Spleen (tissue), 11 donors: ENCODE measurements around the gene EFHD2. TPM values are rescaled to one million over a fixed set of nuclear protein-coding genes. Genes with fewer than 3 reads are reported as not detected.

ENCODE experiments used
- DNase-seq: peaks from one replicate; pipeline ENCODE4 v3.0.0-alpha.2; 2020
- H3K27ac ChIP-seq, 8 donors: fragments of 200-600 bp; sonication (generic) in 7 of 8; 1 replicate in 4 of 8; 2 replicates in 4 of 8; pipeline versions ENCODE4 v1.5.0 to v1.8.0; 2016 to 2021; ENCODE audit warnings: inconsistent platforms in 4 of 8, mild to moderate bottlenecking in 4 of 8, moderate library complexity in 1 of 8
- H3K27me3 ChIP-seq, 7 donors: fragments of 200-600 bp; sonication (generic) in 6 of 7; replicated peaks in 1 of 7; 1 replicate in 4 of 7; 2 replicates in 3 of 7; pipeline versions ENCODE4 v1.5.0 to v1.8.0; 2016 to 2021; ENCODE audit warnings: inconsistent platforms in 3 of 7, mild to moderate bottlenecking in 1 of 7
- H3K36me3 ChIP-seq, 6 donors: fragments of 200-600 bp; sonication (generic) in 5 of 6; 1 replicate in 4 of 6; 2 replicates in 2 of 6; pipeline versions ENCODE4 v1.5.0 to v1.8.0; 2016 to 2021; ENCODE audit warnings: inconsistent platforms in 2 of 6
- H3K4me1 ChIP-seq, 6 donors: fragments of 200-600 bp; sonication (generic) in 5 of 6; 1 replicate in 3 of 6; 2 replicates in 3 of 6; pipeline versions ENCODE4 v1.5.0 to v1.8.0; 2016 to 2021; ENCODE audit warnings: inconsistent platforms in 3 of 6
- H3K4me3 ChIP-seq, 8 donors: fragments of 200-600 bp; sonication (generic) in 7 of 8; 1 replicate in 4 of 8; 2 replicates in 4 of 8; pipeline versions ENCODE4 v1.5.0 to v1.8.0; 2016 to 2021; ENCODE audit warnings: inconsistent platforms in 4 of 8, mild to moderate bottlenecking in 4 of 8, moderate library complexity in 2 of 8
- H3K9me3 ChIP-seq, 8 donors: fragments of 200-600 bp; sonication (generic) in 7 of 8; 1 replicate in 4 of 8; 2 replicates in 4 of 8; pipeline versions ENCODE4 v1.5.0 to v1.8.0; 2016 to 2021; ENCODE audit warnings: inconsistent platforms in 4 of 8
- CTCF ChIP-seq, 11 experiments: fragments of 200-600 bp in 7 of 11; fragments of 450-650 bp in 4 of 11; sonication (generic) in 4 of 11; IDR thresholded peaks in 8 of 11; conservative IDR thresholded peaks in 3 of 11; 1 replicate in 7 of 11; 2 replicates in 4 of 11; pipeline versions ENCODE4 v1.4.0 to v1.8.0; 2016 to 2021; ENCODE audit warnings: antibody characterized with exemption in 11 of 11, inconsistent platforms in 4 of 11, mild to moderate bottlenecking in 1 of 11
- POLR2A ChIP-seq, 3 donors: fragments of 450-650 bp; IDR thresholded peaks; one replicate each; pipeline ENCODE4 v1.5.1; 2017; ENCODE audit warnings: antibody characterized with exemption in 3 of 3, mild to moderate bottlenecking in 1 of 3
- POLR2AphosphoS5 ChIP-seq, 3 donors: sonication (generic); formaldehyde crosslinking; IDR thresholded peaks; one replicate each; pipeline ENCODE4 v1.5.1; 2017; ENCODE audit warnings: antibody characterized with exemption in 3 of 3
- WGBS, 5 donors: extraction: QIAGEN DNeasy Blood & Tissue Kit in 3 of 5; methylation state at CpG; one replicate each; pipeline versions ENCODE4 v1.1.5 to v1.1.7; 2013 to 2018; 5-methylcytosine and 5-hydroxymethylcytosine counted together
- intact Hi-C: fragments of 100-400 bp; cut with DNase I; formaldehyde crosslinking; loops from one replicate; pipeline ENCODE4 v1.15.0; 2023; ENCODE audit warnings: low total_unique reads
- polyA plus RNA-seq, 3 donors: library from polyadenylated mRNA; stranded (reverse); fragments of 200-250 nt; gene quantifications; one replicate each; pipeline ENCODE4 v1.2.1, GENCODE V29; 2013
- total RNA-seq, 7 donors: library from RNA; depleted of rRNA in 3 of 7; stranded (reverse); fragments of >200 nt in 3 of 7; fragmentation: NEBNext Ultra II Directional in 4 of 7; extraction: Animal tissue kit (Norgen Biotek cat#: 25700) in 4 of 7; gene quantifications; one replicate each; pipeline versions ENCODE4 v1.1.0 to v1.2.1, GENCODE V29; 2016 to 2021
- donor health status: healthy with polysubstance abuse.
- donor health status: DM: no; HTN: no; CAD: no; lungs with moderate emphysema.
- donor health status: DM: no; HTN: no; CAD: no.
- donor health status: Bipolar disorder and iron deficiency.
- donor health status: healthy.
- donor health status: DM: no; HTN: no; CAD: no.
- donor health status: DM: yes; HTN: yes; CAD: no.

Gene EFHD2
- total and polyA plus RNA-seq, 10 donors, result 81.8 to 226 (median 155) TPM

- intact Hi-C loops, result no loop called here
These were observed 6.8 kb upstream of the EFHD2 start for GRCh38 chr1:15402809-15403450.

GRCh38 chr1:15403962-15404580 is 5.6 kb upstream of the EFHD2 start:
- H3K36me3 ChIP-seq, result no peaks in the 10 kb centered on the region
- no peak for DNase-seq
- no peak overlapping the region for H3K4me3 ChIP-seq
- peaks cover 1 to 24% (median 5%) of the 10 kb centered on the region in 6 donors for H3K4me1 ChIP-seq
- H3K27me3 ChIP-seq, result no peaks in the 10 kb centered on the region
- peaks cover 0 to 12% (median 9%) of the 10 kb centered on the region in 8 donors for H3K9me3 ChIP-seq
- 91 to 97% (median 94%) methylated on average over 9 of the region's 9 CpGs for WGBS, 5 donors
- intact Hi-C loops, result no loop called here
- TF ChIP-seq POLR2AphosphoS5 (IDR thresholded peaks at IDR 0.05) (no peak), POLR2A (IDR thresholded peaks at IDR 0.05) (no peak), CTCF (IDR thresholded peaks at IDR 0.05 in 8 of 11, conservative IDR thresholded peaks at IDR 0.05 in 3 of 11) (no peak)
- no peak overlapping the region for H3K27ac ChIP-seq

More at GRCh38 chr1:15402809-15403450, 6.8 kb upstream of the EFHD2 start:
- peaks cover 0 to 14% (median 9%) of the 10 kb centered on the region in 8 donors for H3K9me3 ChIP-seq
- no peak overlapping the region for H3K27ac ChIP-seq
- WGBS, 5 donors, result 91 to 97% (median 94%) methylated on average over 5 of the region's 5 CpGs
- TF ChIP-seq CTCF (IDR thresholded peaks at IDR 0.05 in 8 of 11, conservative IDR thresholded peaks at IDR 0.05 in 3 of 11), result no peak
- no peak for TF ChIP-seq POLR2AphosphoS5 (IDR thresholded peaks at IDR 0.05)
- TF ChIP-seq POLR2A (IDR thresholded peaks at IDR 0.05), result no peak
- H3K4me3 ChIP-seq, result no peak overlapping the region
- no peaks in the 10 kb centered on the region for H3K27me3 ChIP-seq
- H3K36me3 ChIP-seq, result no peaks in the 10 kb centered on the region
- H3K4me1 ChIP-seq, result peaks cover 0 to 17% (median 0%) of the 10 kb centered on the region in 6 donors
- no peak for DNase-seq

GRCh38 chr1:15405106-15405850 is 4.4 kb upstream of the EFHD2 start:
- no peak overlapping the region for H3K4me3 ChIP-seq
- intact Hi-C loops, result no loop called here
- H3K27ac ChIP-seq, result peak overlapping the region in 3 of 8 donors; percentile 16 to 57 (median 46)
- TF ChIP-seq CTCF (IDR thresholded peaks at IDR 0.05 in 8 of 11, conservative IDR thresholded peaks at IDR 0.05 in 3 of 11) (no peak), POLR2A (IDR thresholded peaks at IDR 0.05) (no peak), POLR2AphosphoS5 (IDR thresholded peaks at IDR 0.05) (no peak)
- H3K9me3 ChIP-seq, result no peaks in the 10 kb centered on the region
- no peaks in the 10 kb centered on the region for H3K27me3 ChIP-seq
- DNase-seq, result no peak
- H3K36me3 ChIP-seq, result no peaks in the 10 kb centered on the region
- WGBS, 5 donors, result 90 to 97% (median 94%) methylated on average over 9 of the region's 9 CpGs
- peaks cover 4 to 28% (median 8%) of the 10 kb centered on the region in 6 donors for H3K4me1 ChIP-seq
